ELF-1 (cell line): ENCODE measurements around the gene MRPL12.

Experiments
- DNase-seq: peaks from one replicate; pipeline ENCODE4 v3.0.0-alpha.2; 2016; ENCODE audit warnings: low read depth, low spot score

MRPL12 gene

DNA sequence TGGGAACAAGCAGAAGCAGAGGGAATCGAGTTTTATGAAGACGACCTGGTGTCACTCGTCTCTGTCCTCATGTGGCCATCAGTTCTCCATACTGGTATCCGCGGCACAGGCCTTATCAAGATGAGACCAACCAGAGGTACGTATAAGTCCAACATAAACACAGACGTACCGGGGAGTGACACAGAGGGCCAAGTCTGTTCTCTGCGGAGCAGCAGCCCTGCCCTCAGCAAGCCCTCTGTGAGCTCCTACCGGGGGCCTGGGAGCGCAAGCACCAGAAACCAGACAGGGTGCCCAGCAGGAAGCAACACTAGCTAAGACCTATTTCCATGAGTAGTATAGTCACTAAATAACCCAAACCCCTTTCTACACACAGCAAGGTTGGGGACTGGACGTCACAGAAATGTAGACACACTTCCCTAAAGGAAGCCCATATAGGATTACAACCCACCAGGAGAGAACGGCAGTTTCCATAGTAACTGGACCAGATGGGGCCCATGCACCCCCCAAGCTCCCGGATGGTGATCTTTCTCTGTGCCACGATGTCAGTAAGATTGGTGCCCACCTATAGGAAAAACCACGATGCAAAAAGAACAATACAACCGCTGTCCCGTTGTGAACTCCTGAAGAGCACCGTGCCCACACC is 20.5 kb upstream of the MRPL12 start:
- peak; percentile 18 for DNase-seq

DNA sequence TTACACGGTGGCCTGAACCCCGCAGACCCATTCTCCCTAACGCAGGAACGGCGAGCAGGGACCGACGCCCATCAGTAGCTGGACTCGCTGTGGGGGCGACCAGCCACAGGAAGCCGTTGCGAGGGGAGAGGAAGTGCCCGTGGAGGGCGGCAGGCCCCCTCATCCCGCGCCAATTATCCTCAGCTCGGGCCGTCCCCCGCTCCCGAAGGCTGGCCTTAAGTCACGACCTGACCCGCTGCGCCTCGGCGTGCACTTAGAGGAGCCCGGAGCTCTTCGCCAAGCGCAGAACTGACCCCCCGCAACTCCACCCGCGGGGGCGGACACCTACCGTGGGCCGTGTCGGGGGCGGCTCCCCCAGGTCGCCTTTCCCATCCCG is 20.0 kb upstream of the MRPL12 start:
- DNase-seq, result peak; percentile 37

DNA sequence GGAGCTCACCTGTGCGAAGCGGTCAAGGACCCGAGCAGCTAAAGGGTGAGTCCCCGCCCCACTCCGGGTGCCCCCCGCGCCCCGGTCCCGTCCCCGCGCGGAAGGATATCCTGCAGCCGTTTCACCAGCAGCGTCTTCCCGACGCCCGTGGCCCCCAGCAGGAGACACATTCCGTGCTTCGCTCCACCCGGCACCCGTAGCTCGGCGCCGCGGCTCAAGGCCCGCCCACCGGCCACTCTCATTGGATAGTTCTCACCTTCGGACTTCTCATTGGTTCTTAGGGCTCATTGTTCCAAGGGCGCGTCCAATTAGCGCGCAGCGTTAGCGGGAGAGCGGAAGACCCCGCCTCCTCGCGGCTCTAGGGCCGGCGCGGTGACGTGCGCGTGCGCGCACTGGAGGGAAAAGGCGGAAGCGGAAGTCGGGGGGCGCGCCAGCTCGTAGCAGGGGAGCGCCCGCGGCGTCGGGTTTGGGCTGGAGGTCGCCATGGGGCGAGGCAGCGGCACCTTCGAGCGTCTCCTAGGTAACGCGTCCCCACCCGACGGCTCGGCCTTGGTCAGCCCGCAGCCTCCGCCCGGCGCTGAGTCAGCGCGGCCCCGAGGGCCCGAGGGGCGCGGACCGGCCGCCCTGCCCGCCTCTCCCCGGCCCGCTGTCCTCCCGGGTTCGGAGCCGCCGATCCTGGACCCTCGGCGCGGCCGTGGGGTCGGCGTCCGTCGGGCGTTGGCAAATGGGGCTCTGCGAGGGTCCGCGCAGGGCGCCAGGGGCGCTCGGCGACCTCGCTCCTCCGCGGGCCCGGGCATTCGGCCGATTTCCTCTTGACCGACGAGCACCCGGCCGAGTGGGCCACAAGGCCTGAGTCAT is 19.4 kb upstream of the MRPL12 start, which contains the start of the genes ARL16 and HGS:
Gene ARL16 (minus strand): TSS at position 214 of the 858 bp plus-strand sequence. CDS start 44 bp downstream, at position 170.
Gene HGS (plus strand): TSS at position 428 of the 858 bp plus-strand sequence. CDS start 56 bp downstream, at position 484.
- peak; percentile 100 for DNase-seq

DNA sequence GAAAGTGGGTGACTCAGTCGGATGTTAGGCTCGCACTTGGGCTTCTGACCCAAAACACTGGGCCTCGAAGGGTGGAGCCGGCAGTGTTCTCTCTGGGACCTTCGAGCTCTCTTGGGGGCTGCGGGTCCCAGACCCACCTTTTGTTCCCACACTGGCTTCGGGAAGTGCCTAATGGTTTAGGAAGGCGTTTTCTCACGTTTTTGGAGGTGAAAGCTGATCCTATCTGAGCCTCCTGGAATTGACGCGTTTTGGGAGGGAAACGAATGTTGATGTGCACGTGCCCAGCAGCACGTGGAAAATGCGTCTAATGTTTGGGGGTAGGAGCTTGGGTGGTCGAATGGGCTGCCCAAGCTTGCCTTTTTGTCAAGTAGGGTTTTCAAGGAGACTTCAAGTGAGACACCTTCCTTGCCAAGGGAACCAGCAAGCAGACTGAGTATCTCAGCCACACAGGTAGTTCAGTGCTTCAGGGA is 18.7 kb upstream of the MRPL12 start:
- DNase-seq, result peak; percentile 55

DNA sequence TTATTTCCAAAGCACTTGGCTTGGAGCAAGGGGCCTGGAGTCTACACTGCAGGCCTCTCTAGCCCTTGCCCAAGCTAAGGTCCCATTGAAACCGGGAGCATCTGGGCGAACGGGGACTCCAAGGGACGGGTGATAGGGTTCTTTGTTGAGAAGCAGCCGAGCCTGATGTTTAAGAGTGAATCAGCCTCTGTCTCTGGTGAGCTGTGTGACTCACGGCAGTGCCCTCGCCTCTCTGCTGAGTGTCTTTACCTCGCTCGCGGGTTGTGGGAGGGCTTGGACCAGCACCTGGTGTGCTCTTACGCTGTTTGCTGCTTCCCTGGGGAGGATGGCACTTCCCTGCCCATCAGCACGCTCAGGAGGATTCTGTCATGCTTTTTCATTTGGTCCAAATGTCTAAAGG is 18.1 kb upstream of the MRPL12 start:
- no peak for DNase-seq

DNA sequence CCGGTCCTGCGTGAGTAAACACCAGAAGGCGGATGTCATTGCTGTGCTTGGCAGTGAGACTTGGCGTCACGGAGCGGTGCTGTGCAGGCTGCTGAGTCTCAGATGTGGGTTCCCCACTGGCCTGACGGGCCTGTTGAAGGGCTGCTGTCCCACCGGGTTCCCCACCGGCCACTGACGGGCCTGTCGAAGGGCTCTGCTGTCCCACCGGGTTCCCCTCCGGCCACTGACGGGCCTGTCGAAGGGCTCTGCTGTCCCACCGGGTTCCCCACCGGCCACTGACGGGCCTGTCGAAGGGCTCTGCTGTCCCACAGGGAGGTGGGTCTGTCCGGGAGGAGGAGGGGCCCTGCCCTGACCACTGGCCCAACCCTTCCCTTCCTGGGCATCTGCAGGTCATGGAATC is 16.6 kb upstream of the MRPL12 start:
- DNase-seq, result no peak

DNA sequence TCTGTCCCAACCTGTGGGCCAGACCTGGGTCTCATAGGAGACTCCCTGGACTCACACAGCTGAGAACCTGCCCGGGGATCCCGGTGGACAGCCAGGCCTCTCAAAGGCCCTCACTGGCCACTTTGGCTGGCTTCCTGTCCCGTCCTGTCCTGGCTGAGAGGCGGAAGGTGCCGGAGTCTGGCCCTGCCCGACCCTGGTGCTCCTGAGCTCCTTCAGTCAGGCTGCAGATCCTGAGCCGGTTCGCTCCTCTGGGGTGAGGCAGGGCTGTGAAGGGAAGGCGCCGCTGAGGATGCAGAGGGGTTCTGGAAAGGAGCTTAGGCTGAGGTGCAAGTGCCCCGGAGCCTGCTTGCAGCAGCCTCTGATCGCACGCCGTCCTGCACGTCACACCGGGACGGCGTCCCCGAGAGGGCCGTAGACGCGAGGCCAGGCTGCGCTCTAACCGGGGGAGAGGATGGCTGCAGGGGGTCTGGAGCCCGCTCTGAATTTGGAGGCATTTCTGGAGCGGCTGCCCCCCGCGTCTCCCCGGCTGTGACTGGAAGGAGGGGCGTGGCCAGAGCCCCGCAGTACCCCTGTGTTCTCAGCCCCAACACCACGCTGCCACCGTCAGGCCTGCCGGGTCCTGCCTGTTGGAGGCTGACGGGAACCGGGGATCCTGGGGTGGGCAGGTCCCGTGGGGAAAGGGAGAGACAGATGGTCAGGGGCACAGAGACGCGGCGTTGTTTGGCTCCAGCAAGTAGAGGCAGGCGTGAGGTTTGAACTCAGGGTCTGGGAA is 15.2 kb upstream of the MRPL12 start:
- DNase-seq, result no peak

DNA sequence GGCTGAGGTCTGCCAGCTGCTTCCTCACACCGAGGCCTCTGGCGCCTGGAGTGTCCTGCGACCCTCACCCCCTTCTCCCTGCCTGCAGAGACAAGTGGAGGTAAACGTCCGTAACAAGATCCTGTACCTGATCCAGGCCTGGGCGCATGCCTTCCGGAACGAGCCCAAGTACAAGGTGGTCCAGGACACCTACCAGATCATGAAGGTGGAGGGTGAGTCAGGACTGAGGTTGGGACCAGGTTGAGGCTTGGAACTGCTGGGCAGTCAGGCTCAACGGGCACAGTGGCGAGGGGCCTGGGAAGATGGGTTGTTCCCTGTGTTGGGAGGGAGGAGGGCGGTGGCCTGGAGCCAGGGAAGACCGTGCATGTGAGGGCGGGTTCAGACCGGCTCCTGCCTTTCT is 14.6 kb upstream of the MRPL12 start:
- no peak for DNase-seq

DNA sequence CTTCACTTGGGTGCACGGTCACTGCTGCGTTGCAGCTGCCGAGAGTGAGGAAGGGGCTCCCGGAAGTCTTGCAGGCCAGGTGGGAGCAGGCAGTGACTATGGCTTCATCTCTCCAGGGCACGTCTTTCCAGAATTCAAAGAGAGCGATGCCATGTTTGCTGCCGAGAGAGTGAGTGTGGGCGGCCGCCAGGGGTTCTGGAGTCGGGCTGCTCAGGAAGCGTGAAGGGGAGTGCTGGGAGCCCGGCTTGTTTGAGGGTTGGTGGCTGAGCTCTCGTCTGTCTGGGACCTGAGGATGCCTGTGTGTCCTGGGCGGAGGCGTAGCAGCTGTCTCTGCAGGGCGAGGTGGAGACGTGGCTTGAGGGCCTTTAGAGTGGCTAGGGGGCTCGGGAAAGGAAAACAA is 13.1 kb upstream of the MRPL12 start:
- no peak for DNase-seq

DNA sequence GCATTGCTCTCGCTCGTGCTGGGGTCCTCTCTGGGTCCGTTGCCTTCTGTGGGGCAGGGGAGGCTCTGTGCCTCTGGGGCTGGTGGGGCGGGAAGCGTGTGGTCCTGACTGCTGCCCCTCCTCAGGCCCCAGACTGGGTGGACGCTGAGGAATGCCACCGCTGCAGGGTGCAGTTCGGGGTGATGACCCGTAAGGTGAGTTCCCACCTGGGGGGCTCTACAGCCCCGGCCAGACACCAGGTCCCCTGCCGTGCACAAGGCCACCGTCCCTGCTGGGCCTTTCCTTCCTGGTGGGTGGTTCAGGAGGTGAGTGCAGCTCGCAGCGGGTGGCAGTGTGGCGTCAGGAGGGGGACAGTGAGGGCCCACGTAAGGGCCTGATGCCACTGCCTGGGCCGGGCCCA is 12.6 kb upstream of the MRPL12 start:
- DNase-seq, result no peak

DNA sequence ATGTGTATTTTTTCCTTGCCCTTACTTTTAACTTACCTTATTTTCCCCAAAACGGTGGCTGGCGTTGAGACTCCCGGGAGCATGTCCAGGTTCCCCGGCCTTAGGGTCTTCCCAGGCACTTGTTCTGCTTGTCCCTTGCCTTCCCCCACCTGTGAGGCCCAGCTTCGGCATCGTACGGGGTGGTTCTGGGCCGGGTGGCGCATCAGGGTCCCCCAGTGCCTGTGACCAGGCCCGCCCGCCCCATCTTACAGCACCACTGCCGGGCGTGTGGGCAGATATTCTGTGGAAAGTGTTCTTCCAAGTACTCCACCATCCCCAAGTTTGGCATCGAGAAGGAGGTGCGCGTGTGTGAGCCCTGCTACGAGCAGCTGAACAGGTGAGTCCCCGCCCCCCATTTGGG is 12.0 kb upstream of the MRPL12 start:
- DNase-seq, result no peak

DNA sequence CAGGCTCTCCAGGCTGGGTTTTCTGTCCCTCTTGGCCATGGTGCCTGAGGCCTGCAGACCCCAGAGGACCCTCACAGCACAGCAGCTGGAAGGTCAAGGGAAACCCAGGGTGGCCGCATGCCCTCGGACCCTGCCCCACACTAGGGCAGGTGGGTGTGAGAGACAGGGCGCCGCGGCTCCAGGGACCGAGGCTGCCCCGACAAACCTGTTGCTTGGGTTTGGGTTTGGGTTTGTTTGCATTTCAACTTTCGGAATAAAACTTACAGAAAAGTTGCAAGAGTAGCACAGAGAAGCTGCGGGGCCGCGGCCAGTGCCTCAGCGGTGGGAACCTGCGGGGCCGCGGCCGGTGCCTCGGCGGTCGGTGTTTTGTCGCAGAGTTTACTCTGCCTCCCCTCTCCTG is 11.6 kb upstream of the MRPL12 start:
- no peak for DNase-seq

DNA sequence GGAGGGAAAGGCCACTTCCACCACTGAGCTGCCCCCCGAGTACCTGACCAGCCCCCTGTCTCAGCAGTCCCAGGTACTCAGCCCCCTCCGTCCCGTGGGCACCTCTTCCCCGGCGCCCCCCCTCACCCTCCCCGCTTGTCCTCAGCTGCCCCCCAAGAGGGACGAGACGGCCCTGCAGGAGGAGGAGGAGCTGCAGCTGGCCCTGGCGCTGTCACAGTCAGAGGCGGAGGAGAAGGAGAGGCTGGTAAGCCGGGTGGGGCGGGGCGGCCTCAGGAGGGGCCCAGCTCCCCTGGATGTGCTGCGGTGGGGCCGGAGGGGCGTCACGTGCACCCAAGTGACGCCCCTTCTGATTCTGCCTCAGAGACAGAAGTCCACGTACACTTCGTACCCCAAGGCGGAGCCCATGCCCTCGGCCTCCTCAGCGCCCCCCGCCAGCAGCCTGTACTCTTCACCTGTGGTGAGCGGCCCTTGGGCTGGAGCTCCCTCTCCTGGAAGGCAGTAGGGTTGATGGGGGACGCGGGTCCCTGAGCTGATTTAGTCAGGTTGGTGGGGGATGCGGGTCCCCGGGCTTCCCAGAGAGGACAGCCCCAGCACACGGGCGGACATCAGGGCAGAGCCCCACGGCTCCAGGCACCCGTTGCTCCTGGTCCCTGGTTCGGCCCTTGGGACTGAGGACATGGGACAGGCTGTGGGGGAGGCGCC is 9.5 kb upstream of the MRPL12 start:
- no peak for DNase-seq

DNA sequence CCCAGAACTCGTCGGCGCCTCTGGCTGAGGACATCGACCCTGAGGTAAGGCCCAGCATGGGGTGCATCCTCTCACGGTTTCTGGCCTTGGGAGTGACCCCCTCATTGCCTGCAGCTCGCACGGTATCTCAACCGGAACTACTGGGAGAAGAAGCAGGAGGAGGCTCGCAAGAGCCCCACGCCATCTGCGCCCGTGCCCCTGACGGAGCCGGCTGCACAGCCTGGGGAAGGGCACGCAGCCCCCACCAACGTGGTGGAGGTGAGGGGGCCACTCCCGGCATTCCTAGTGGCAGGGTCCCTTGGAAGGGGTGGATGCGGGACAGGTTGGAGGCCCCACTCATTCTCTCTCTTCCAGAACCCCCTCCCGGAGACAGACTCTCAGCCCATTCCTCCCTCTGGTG is 8.4 kb upstream of the MRPL12 start:
- DNase-seq, result no peak

DNA sequence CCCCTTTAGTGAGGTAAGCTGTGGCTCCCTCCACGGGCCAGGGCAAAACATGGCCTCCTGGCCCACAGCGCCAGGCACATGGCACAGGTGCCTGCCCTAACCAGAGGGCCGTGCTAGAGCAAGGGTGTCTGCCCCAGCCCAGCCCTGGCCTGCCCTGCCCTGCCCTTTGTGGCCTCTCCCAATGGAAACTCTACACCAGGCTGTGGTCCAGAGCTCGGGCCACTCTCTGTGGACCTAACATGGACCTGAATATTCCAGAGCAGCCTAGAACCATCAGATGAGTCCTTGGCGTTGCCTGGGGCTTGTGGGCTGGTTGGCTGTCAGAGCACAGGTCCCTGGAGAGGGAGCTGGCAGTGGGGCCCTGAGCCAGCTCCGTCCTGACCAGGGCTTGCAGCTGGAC is 8.0 kb upstream of the MRPL12 start:
- no peak for DNase-seq

DNA sequence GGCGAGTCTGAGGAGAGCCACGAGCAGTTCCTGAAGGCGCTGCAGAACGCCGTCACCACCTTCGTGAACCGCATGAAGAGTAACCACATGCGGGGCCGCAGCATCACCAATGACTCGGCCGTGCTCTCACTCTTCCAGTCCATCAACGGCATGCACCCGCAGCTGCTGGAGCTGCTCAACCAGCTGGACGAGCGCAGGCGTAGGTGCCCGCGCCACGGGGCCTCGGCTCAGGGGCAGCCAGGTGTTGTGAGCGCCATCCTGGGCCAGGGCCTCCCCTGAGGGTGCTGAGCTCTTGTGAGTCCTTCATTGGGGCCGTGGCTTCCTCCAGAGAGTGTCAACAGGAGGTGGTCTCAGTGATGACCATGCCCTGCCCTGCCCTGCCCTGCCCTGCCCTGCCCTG is 7.4 kb upstream of the MRPL12 start:
- DNase-seq, result no peak

DNA sequence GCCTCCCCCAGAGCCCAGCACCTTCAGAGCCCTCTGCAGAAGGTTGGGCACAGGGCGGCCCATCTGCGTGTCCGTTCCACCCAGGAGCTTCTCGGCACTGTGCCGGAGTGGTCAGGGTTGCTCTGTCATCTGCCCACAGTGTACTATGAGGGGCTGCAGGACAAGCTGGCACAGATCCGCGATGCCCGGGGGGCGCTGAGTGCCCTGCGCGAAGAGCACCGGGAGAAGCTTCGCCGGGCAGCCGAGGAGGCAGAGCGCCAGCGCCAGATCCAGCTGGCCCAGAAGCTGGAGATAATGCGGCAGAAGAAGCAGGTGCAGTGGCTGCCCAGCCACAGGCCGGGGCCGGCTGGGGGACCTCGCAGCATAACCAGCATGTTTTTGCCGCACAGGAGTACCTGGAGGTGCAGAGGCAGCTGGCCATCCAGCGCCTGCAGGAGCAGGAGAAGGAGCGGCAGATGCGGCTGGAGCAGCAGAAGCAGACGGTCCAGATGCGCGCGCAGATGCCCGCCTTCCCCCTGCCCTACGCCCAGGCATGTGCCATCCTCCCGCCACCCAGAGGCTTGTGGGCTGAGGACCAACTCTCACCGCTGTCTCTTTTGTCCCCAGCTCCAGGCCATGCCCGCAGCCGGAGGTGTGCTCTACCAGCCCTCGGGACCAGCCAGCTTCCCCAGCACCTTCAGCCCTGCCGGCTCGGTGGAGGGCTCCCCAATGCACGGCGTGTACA is 6.8 kb upstream of the MRPL12 start:
- DNase-seq, result no peak

DNA sequence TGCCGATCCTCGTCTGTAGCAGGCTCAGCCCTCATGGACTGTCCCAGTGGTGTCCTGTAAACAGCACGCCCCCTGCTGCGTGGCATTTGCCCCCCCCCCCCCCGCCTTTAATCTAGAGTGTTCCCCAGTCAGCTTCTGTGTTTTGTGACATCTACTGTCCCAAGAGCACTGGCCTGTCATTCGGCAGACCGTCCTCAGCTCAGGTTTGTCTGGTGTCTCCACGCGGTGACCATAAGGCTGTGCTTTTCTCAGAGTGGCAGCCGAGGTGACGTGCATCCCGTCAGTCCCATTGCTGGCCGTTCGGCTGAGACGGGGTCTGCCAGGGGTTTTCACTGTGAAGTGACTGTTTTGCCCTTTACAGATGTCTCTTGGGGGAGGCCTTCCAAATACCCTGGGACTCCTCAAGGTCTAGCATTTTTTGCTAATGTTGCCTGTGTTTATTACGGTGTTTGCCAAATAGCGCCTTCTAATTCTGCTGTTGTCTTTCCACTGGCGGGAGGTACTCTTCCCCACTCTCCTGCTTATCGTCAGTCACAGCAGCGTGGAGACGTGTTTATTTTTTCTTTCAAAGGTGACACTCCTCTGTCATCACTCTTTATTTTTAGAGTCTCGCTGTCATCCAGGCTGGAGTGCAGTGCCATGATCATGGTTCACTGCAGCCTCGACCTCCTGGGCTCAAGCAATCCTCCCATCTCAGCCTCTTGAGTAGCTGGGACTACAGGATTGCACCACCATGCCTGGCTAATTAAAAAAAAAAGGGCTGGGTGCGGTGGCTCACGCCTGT is 5.7 kb upstream of the MRPL12 start:
- no peak for DNase-seq

DNA sequence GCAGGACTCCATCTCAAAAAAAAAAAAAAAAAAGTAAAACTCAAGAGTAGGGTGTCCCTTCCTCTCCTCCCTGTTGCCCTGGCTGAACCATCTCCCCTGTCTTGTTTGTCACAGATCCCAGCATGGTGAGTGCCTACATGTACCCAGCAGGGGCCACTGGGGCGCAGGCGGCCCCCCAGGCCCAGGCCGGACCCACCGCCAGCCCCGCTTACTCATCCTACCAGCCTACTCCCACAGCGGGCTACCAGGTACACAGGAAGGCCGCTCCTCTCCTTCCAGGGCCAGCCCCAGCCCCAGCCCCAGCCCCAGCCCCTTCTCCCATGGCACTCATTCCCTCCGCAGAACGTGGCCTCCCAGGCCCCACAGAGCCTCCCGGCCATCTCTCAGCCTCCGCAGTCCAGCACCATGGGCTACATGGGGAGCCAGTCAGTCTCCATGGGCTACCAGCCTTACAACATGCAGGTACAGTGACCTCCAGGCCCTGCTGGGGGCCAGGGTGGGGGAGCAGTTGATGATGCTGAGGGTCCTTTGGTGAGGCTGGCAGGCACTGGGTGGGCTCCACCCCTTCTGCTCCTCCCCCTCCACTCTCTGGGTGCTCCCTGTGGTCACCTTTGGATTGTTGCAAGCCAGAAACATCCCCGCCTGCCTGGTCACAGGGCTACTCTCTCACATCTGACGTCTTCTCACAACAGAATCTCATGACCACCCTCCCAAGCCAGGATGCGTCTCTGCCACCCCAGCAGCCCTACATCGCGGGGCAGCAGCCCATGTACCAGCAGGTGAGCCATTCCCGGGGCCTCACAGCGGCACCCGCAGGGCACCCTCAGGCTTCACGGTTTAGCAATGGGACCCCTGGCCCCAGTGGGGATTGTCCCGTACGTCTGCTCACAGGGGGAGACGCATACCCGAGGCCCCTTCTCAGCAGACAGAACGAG is 2.5 kb upstream of the MRPL12 start:
- no peak for DNase-seq
